PC-3 (cell line): ENCODE measurements around the gene MLST8.

Source experiments
- EZH2phosphoT487 ChIP-seq: fragments of 300-600 bp; sonication (generic); IDR thresholded peaks from 2 replicates; pipeline ENCODE4 v1.6.1; 2018; ENCODE audit warnings: mild to moderate bottlenecking, antibody characterized with exemption, low read length, borderline replicate concordance
- TF ChIP-seq, protein P1 (sequence below): fragments of 300-600 bp; sonication (generic); conservative IDR thresholded peaks from 2 replicates; pipeline ENCODE4 v1.5.1; 2017; ENCODE audit warnings: antibody characterized with exemption, low read depth, mild to moderate bottlenecking, low read length

GRCh38 chr16:2190002-2190658 is 15.1 kb upstream of the MLST8 start:
- TF ChIP-seq, protein P1, sequence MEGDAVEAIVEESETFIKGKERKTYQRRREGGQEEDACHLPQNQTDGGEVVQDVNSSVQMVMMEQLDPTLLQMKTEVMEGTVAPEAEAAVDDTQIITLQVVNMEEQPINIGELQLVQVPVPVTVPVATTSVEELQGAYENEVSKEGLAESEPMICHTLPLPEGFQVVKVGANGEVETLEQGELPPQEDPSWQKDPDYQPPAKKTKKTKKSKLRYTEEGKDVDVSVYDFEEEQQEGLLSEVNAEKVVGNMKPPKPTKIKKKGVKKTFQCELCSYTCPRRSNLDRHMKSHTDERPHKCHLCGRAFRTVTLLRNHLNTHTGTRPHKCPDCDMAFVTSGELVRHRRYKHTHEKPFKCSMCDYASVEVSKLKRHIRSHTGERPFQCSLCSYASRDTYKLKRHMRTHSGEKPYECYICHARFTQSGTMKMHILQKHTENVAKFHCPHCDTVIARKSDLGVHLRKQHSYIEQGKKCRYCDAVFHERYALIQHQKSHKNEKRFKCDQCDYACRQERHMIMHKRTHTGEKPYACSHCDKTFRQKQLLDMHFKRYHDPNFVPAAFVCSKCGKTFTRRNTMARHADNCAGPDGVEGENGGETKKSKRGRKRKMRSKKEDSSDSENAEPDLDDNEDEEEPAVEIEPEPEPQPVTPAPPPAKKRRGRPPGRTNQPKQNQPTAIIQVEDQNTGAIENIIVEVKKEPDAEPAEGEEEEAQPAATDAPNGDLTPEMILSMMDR, result no peak
- no peak for TF ChIP-seq EZH2phosphoT487
